ENCODE data around the gene ARHGAP30.

- TF ChIP-seq CTCF (IDR thresholded peaks at IDR 0.05; ENCODE audit: control extremely low read depth in 1 of 3, insufficient read depth in 1 of 3, low read depth in 1 of 3, low read length in 3 of 3), result no peak
- TF ChIP-seq SUZ12 (IDR thresholded peaks at IDR 0.05; ENCODE audit: low read length), result no peak
- TF ChIP-seq POLR2A (IDR thresholded peaks at IDR 0.05; ENCODE audit: control extremely low read depth in 1 of 2, low read depth in 2 of 2, low read length in 2 of 2), result no peak
- TF ChIP-seq KDM1A (IDR thresholded peaks at IDR 0.05; ENCODE audit: borderline replicate concordance, low read length), result no peak
- TF ChIP-seq EP300 (IDR thresholded peaks at IDR 0.05; ENCODE audit: borderline replicate concordance in 1 of 2, low read depth in 2 of 2, low read length in 2 of 2), result no peak
- TF ChIP-seq HDAC2 (IDR thresholded peaks at IDR 0.05; ENCODE audit: borderline replicate concordance in 1 of 2, low read depth in 2 of 2, low read length in 2 of 2), result peak in 1 of 2 experiments; percentile 55; a peak in 1 of 4 replicates
- no peak for TF ChIP-seq POLR2AphosphoS5 (IDR thresholded peaks at IDR 0.05; ENCODE audit: low read depth, low read length)
Measured at GRCh38 chr1:161044908-161045735, 24.6 kb downstream of the ARHGAP30 start.

All from H1 (cell line).